CD14-positive monocyte (primary cell): ENCODE measurements around the gene NKG7. TPM values are rescaled to one million over a fixed set of nuclear protein-coding genes. Genes with fewer than 3 reads are reported as not detected.
A peak's percentile ranks its signal among the peaks of the same experiment; 100 is the strongest.

Source experiments
- DNase-seq, 3 donors: peaks; one replicate each; pipeline ENCODE4 v3.0.0-alpha.2; 2011 to 2022
- H2AFZ ChIP-seq: 2 replicates; pipeline ENCODE4 v1.6.0; 2012; ENCODE audit warnings: mild to moderate bottlenecking, low read depth, low read length, inconsistent platforms; ENCODE audit not compliant: insufficient read depth, poor library complexity, severe bottlenecking
- H3K27ac ChIP-seq, 2 donors: 1 replicate in 1 of 2; 2 replicates in 1 of 2; pipeline ENCODE4 v1.5.1; 2012 to 2013; ENCODE audit warnings: low read length in 2 of 2, control low read depth in 1 of 2, inconsistent platforms in 1 of 2, low read depth in 1 of 2, mild to moderate bottlenecking in 1 of 2
- H3K27me3 ChIP-seq, 2 donors: one replicate each; pipeline versions ENCODE4 v1.6.0 to v1.6.1; 2011 to 2013; ENCODE audit warnings: low read length in 2 of 2; ENCODE audit not compliant: control insufficient read depth in 2 of 2, insufficient read depth in 2 of 2
- H3K36me3 ChIP-seq, 2 donors: replicated peaks in 1 of 2; 1 replicate in 1 of 2; 2 replicates in 1 of 2; pipeline versions ENCODE4 v1.5.1 to v1.6.1; 2012 to 2013; ENCODE audit warnings: low read length in 2 of 2, control low read depth in 1 of 2, inconsistent platforms in 1 of 2, mild to moderate bottlenecking in 1 of 2; ENCODE audit not compliant: insufficient read depth in 2 of 2, control insufficient read depth in 1 of 2
- H3K4me1 ChIP-seq, 2 donors: 1 replicate in 1 of 2; 2 replicates in 1 of 2; pipeline versions ENCODE4 v1.5.1 to v1.6.1; 2012 to 2013; ENCODE audit warnings: low read length in 2 of 2, control low read depth in 1 of 2, inconsistent platforms in 1 of 2, mild to moderate bottlenecking in 1 of 2, moderate library complexity in 1 of 2; ENCODE audit not compliant: insufficient read depth in 2 of 2, control insufficient read depth in 1 of 2
- H3K4me2 ChIP-seq: replicated peaks from 2 replicates; pipeline ENCODE3; 2012; ENCODE audit warnings: low read length, moderate library complexity, mild to moderate bottlenecking; ENCODE audit not compliant: poor library complexity, severe bottlenecking; ENCODE audit errors: extremely low read depth
- H3K4me3 ChIP-seq, 3 experiments: fragments of 200-600 bp in 1 of 3; sonication (generic) in 1 of 3; replicated peaks in 1 of 3; 1 replicate in 2 of 3; 2 replicates in 1 of 3; pipeline ENCODE4 v1.5.1; 2011 to 2013; ENCODE audit warnings: low read length in 3 of 3, mild to moderate bottlenecking in 3 of 3, control low read depth in 2 of 3, low read depth in 2 of 3, inconsistent platforms in 1 of 3, moderate library complexity in 1 of 3
- H3K79me2 ChIP-seq: 2 replicates; pipeline ENCODE4 v1.6.0; 2012; ENCODE audit warnings: mild to moderate bottlenecking, control low read depth, inconsistent platforms, low read length, moderate library complexity; ENCODE audit not compliant: insufficient read depth
- H3K9ac ChIP-seq: 2 replicates; pipeline ENCODE4 v1.6.0; 2017; ENCODE audit warnings: low read length, mild to moderate bottlenecking; ENCODE audit not compliant: insufficient read depth, poor library complexity, severe bottlenecking
- H3K9me3 ChIP-seq, 2 donors: replicated peaks in 1 of 2; 1 replicate in 1 of 2; 2 replicates in 1 of 2; pipeline versions ENCODE4 v1.5.1 to v1.6.1; 2012 to 2013; ENCODE audit warnings: low read length in 2 of 2, control low read depth in 1 of 2; ENCODE audit not compliant: control insufficient read depth in 1 of 2, insufficient read depth in 1 of 2
- H4K20me1 ChIP-seq: 2 replicates; pipeline ENCODE4 v1.6.0; 2012; ENCODE audit warnings: mild to moderate bottlenecking, low read length, control low read depth, moderate library complexity; ENCODE audit not compliant: insufficient read depth
- H3K27ac Mint-ChIP-seq, 7 donors: one replicate each; pipeline ENCODE4 v1.8.0; 2020; ENCODE audit warnings: mild to moderate bottlenecking in 7 of 7, mixed read lengths in 7 of 7, moderate library complexity in 6 of 7, inconsistent platforms in 2 of 7
- H3K27me3 Mint-ChIP-seq, 3 donors: one replicate each; pipeline ENCODE4 v1.8.0; 2021 to 2022; ENCODE audit warnings: low read depth in 3 of 3, mild to moderate bottlenecking in 3 of 3, mixed read lengths in 3 of 3, moderate library complexity in 3 of 3, inconsistent platforms in 1 of 3
- H3K36me3 Mint-ChIP-seq, 2 donors: one replicate each; pipeline ENCODE4 v1.8.0; 2020; ENCODE audit warnings: mixed read lengths in 2 of 2, inconsistent platforms in 1 of 2, mild to moderate bottlenecking in 1 of 2
- H3K4me1 Mint-ChIP-seq: one replicate; pipeline ENCODE4 v1.8.0; 2020; ENCODE audit warnings: mild to moderate bottlenecking, mixed read lengths
- H3K4me3 Mint-ChIP-seq, 2 donors: one replicate each; pipeline ENCODE4 v1.8.0; 2020; ENCODE audit warnings: mild to moderate bottlenecking in 2 of 2, mixed read lengths in 2 of 2, moderate library complexity in 1 of 2
- H3K9me3 Mint-ChIP-seq, 7 donors: one replicate each; pipeline ENCODE4 v1.8.0; 2020 to 2022; ENCODE audit warnings: mixed read lengths in 7 of 7, mild to moderate bottlenecking in 6 of 7, moderate library complexity in 6 of 7, inconsistent platforms in 2 of 7
- WGBS: methylation state at CpG from one replicate; pipeline ENCODE4 v1.1.5; 2013; ENCODE audit warnings: missing lambda C conversion rate; ENCODE audit not compliant: insufficient coverage; 5-methylcytosine and 5-hydroxymethylcytosine counted together
- intact Hi-C, 2 donors: fragments of 100-400 bp; cut with micrococcal nuclease; formaldehyde crosslinking; loops; one replicate each; pipeline versions ENCODE4 v1.15.0 to v1.15.1; 2023
- polyA plus RNA-seq, 3 donors: library from polyadenylated mRNA; depleted of rRNA in 1 of 3; unstranded in 2 of 3; stranded (reverse) in 1 of 3; fragments of 300-500 nt in 2 of 3; fragments of >200 nt in 1 of 3; fragmentation: Illumina TruSeq in 2 of 3; gene quantifications; 1 replicate in 2 of 3; 2 replicates in 1 of 3; pipeline ENCODE4 v1.2.3, GENCODE V29; 2012 to 2021
- TF ChIP-seq, protein P1 (sequence below): fragments of 200-600 bp; IDR thresholded peaks from one replicate; pipeline ENCODE4 v1.8.0; 2022; ENCODE audit warnings: antibody characterized with exemption, mild to moderate bottlenecking

The NKG7 gene
- polyA plus RNA-seq, 3 donors = 11.1 to 19.9 (median 16.4) TPM

DNA sequence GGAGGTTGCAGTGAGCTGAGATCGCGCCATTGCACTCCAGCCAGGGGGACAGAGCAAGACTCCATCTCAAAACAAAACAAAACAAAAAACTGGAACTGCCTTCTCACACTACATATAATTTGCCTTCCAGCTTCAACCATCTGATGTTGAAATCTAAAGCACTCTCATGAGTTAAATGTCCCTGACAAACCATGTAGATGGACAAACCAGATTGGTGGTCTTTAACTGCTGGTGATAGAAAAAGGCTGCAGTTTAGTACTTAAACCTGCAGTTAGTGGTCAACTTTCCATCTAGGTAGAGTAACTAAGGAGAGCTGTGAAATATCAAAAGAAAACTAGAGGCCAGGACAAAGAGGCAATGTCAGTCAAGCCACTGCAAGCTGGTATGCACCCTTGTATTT, 23.7 kb upstream of the NKG7 start:
- H3K9me3 Mint-ChIP-seq = peaks cover 0 to 3% (median 1%) of the 10 kb centered on the region in 7 donors
- peaks cover 8% of the 10 kb centered on the region for H3K79me2 ChIP-seq
- H3K9ac ChIP-seq = no peak overlapping the region
- H3K27me3 ChIP-seq = no peaks in the 10 kb centered on the region
- H3K36me3 Mint-ChIP-seq = no peaks in the 10 kb centered on the region
- H3K4me3 ChIP-seq = no peak overlapping the region
- H2AFZ ChIP-seq = no peak overlapping the region
- TF ChIP-seq, protein P1, sequence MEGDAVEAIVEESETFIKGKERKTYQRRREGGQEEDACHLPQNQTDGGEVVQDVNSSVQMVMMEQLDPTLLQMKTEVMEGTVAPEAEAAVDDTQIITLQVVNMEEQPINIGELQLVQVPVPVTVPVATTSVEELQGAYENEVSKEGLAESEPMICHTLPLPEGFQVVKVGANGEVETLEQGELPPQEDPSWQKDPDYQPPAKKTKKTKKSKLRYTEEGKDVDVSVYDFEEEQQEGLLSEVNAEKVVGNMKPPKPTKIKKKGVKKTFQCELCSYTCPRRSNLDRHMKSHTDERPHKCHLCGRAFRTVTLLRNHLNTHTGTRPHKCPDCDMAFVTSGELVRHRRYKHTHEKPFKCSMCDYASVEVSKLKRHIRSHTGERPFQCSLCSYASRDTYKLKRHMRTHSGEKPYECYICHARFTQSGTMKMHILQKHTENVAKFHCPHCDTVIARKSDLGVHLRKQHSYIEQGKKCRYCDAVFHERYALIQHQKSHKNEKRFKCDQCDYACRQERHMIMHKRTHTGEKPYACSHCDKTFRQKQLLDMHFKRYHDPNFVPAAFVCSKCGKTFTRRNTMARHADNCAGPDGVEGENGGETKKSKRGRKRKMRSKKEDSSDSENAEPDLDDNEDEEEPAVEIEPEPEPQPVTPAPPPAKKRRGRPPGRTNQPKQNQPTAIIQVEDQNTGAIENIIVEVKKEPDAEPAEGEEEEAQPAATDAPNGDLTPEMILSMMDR = no peak
- H3K4me1 Mint-ChIP-seq = peaks cover 40% of the 10 kb centered on the region
- peaks cover 0 to 4% (median 0%) of the 10 kb centered on the region in 3 donors for H3K27me3 Mint-ChIP-seq
- H3K36me3 ChIP-seq = no peaks in the 10 kb centered on the region
- WGBS = 100% methylated on average over 2 of the region's 2 CpGs
- H3K27ac Mint-ChIP-seq = peak overlapping the region; percentile 80 to 97 (median 94)
- H3K4me3 Mint-ChIP-seq = no peak overlapping the region
- peak overlapping the region in 1 of 2 donors; percentile 79 for H3K27ac ChIP-seq
- peaks cover 0 to under 1% of the 10 kb centered on the region in 2 donors for H3K9me3 ChIP-seq
- no peak overlapping the region for H3K4me2 ChIP-seq
- H3K4me1 ChIP-seq = peaks cover 31 to 38% of the 10 kb centered on the region in 2 donors
- intact Hi-C loops = loop anchor here in 1 of 2 donors (5.0 to 10.0 kb wide), 3 partner anchors 41 to 269 kb away; partner anchors contain the start of gene SIGLEC12
- DNase-seq = no peak
- no peaks in the 10 kb centered on the region for H4K20me1 ChIP-seq

DNA sequence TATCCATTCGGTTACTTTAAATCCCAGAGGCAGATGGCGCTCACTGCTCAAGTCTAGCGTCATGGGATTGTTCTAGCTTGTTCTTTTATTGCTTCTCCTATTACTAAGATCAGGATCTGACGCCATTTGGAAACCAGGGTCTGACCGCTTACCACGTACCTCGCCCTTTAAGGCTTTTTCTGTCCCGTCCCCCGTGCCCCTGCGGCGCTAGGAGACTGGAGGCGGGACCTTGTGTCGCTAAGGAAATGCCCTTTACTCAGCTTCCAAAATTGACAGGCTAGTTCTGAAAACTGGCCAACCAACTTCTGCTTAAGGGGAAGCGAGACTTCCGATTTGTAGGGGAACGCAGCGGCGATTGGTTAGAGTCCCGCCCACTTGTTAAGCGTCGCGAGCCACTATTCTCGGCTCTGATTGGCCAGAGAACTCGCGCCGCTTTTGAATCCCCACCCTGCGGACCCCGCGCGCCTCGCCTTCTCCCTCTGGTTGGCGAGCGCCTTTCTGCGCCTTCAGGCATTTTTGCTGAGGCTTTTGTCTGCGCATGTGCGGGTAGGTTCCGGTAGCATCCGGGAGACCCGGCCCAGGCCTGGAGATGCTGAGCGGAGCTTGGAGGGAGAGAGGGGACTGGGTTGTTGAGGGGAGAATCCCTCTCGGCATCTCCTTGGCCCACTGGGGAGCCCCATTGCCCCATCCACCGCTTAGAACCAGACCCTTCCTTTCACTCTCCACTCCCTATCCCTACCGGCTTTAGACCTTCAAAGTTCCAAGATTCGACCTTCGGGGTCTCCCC, 21.8 kb upstream of the NKG7 start:
- Histone ChIP-seq H3K4me1 (peaks cover 35 to 40% of the 10 kb centered on the region in 2 donors), H2AFZ (peak overlapping the region; percentile 77), H3K9me3 (no peaks in the 10 kb centered on the region), H4K20me1 (no peaks in the 10 kb centered on the region), H3K79me2 (peaks cover 8% of the 10 kb centered on the region), H3K27me3 (no peaks in the 10 kb centered on the region), H3K9ac (peak overlapping the region; percentile 23), H3K4me2 (peak overlapping the region; percentile 58), H3K27ac (peak overlapping the region; percentile 76 to 79), H3K36me3 (no peaks in the 10 kb centered on the region), H3K4me3 (peak overlapping the region; percentile 17 to 74 (median 31))
- Mint-ChIP-seq H3K9me3 (peaks cover 0 to 3% (median 0%) of the 10 kb centered on the region in 7 donors), H3K27ac (peak overlapping the region; percentile 88 to 97 (median 94)), H3K27me3 (peaks cover 0 to 4% (median 1%) of the 10 kb centered on the region in 3 donors), H3K36me3 (no peaks in the 10 kb centered on the region), H3K4me3 (peak overlapping the region; percentile 69 to 82), H3K4me1 (peaks cover 43% of the 10 kb centered on the region)
- TF ChIP-seq, protein P1 = no peak
- 3% methylated on average over 35 of the region's 45 CpGs for WGBS
- intact Hi-C loops = loop anchor here (2.0 to 10.0 kb wide), 3 partner anchors 27 to 271 kb away; partner anchors contain the start of genes ETFB (in 1 of the 2) and SIGLEC12 (in 1 of the 2)
- DNase-seq = peak; percentile 96 to 98 (median 98)
